ENCODE measurements around the gene SERPINC1.
"Not testable (repeated sequence)": the region's sequence is repeated elsewhere in the genome, so short reads cannot be mapped to it uniquely, and the experiment has no call there.

Gene SERPINC1

GRCh38 chr1:173862146-173862768 lies 54.9 kb downstream of the SERPINC1 start:
- not testable (repeated sequence) for DNase-seq

GRCh38 chr1:173861731-173862145 lies 55.4 kb downstream of the SERPINC1 start:
- no peak for DNase-seq

GRCh38 chr1:173860065-173860464 lies 57.1 kb downstream of the SERPINC1 start:
- no peak for DNase-seq

- not testable (repeated sequence) for DNase-seq
These were observed 57.6 kb downstream of the SERPINC1 start for GRCh38 chr1:173859547-173859946.

- no peak for DNase-seq
These were observed 59.7 kb downstream of the SERPINC1 start for GRCh38 chr1:173857363-173857917.

- no peak for DNase-seq
These were observed 60.2 kb downstream of the SERPINC1 start for GRCh38 chr1:173856903-173857302.

- no peak for DNase-seq
These were observed 61.1 kb downstream of the SERPINC1 start for GRCh38 chr1:173856014-173856413.

All from activated CD4-positive, CD25-positive, alpha-beta regulatory T cell treated with anti-CD3 and anti-CD28 coated beads, Interleukin-2, amount 50 U/mL, for 72 hours (primary cell).